Hepatocyte (in vitro differentiated cells): ENCODE results near the gene ME3. TPM values are rescaled to one million over a fixed set of nuclear protein-coding genes. Genes with fewer than 3 reads are reported as not detected.

ENCODE experiments used
- DNase-seq: peaks from one replicate; pipeline ENCODE4 v3.0.0-alpha.2; 2016; ENCODE audit warnings: low spot score
- H2AFZ ChIP-seq: fragments of 200-600 bp; sonication (generic); 2 replicates; pipeline ENCODE4 v1.6.0; 2016; ENCODE audit warnings: antibody characterized with exemption, mild to moderate bottlenecking
- H3K27ac ChIP-seq: fragments of 200-600 bp; sonication (generic); 2 replicates; pipeline ENCODE4 v1.5.1; 2016; ENCODE audit warnings: mild to moderate bottlenecking
- H3K27me3 ChIP-seq: fragments of 200-600 bp; sonication (generic); 2 replicates; pipeline ENCODE4 v1.6.1; 2016
- H3K36me3 ChIP-seq: fragments of 200-600 bp; sonication (generic); replicated peaks from 2 replicates; pipeline ENCODE4 v1.5.1; 2016; ENCODE audit warnings: low read depth; ENCODE audit not compliant: insufficient read depth
- H3K4me1 ChIP-seq: fragments of 200-600 bp; sonication (generic); 2 replicates; pipeline ENCODE4 v1.5.1; 2016; ENCODE audit warnings: mild to moderate bottlenecking, moderate library complexity; ENCODE audit not compliant: insufficient read depth
- H3K4me2 ChIP-seq: fragments of 200-600 bp; sonication (generic); 2 replicates; pipeline ENCODE4 v1.6.0; 2016
- H3K4me3 ChIP-seq: fragments of 200-600 bp; sonication (generic); 2 replicates; pipeline ENCODE4 v1.5.1; 2016; ENCODE audit warnings: mild to moderate bottlenecking
- H3K79me2 ChIP-seq: fragments of 200-600 bp; sonication (generic); 2 replicates; pipeline ENCODE4 v1.6.0; 2017; ENCODE audit warnings: mild to moderate bottlenecking
- H3K9me2 ChIP-seq: fragments of 200-600 bp; sonication (generic); replicated peaks from 2 replicates; pipeline ENCODE4 v1.6.0; 2017; ENCODE audit warnings: mild to moderate bottlenecking; ENCODE audit not compliant: insufficient read depth
- H3K9me3 ChIP-seq: fragments of 200-600 bp; sonication (generic); 2 replicates; pipeline ENCODE4 v1.5.1; 2016; ENCODE audit warnings: low read depth, mild to moderate bottlenecking
- H4K20me1 ChIP-seq: fragments of 200-600 bp; sonication (generic); 2 replicates; pipeline ENCODE4 v1.6.0; 2016; ENCODE audit warnings: mild to moderate bottlenecking; ENCODE audit not compliant: insufficient read depth, poor library complexity, severe bottlenecking
- EZH2 ChIP-seq: fragments of 200-600 bp; sonication (generic); IDR thresholded peaks from 2 replicates; pipeline ENCODE4 v1.6.1; 2016; ENCODE audit warnings: antibody characterized with exemption, mild to moderate bottlenecking, borderline replicate concordance
- EZH2phosphoT487 ChIP-seq: fragments of 200-600 bp; sonication (generic); IDR thresholded peaks from one replicate; pipeline ENCODE4 v1.6.1; 2018; ENCODE audit warnings: antibody characterized with exemption, mild to moderate bottlenecking, low read depth, moderate library complexity; ENCODE audit not compliant: unreplicated experiment, severe bottlenecking
- WGBS: methylation state at CpG from one replicate; pipeline ENCODE4 v1.1.6; 2016; ENCODE audit warnings: low lambda C conversion rate; ENCODE audit errors: missing lambda C conversion rate; 5-methylcytosine and 5-hydroxymethylcytosine counted together
- polyA plus RNA-seq: library from polyadenylated mRNA; unstranded; fragments of >200 nt; fragmentation: Nextera tagmentation; extraction: Ambion mirVana; gene quantifications from 2 replicates; pipeline ENCODE4 v1.2.1, GENCODE V29; 2016
- total RNA-seq: library from RNA; depleted of rRNA; stranded (reverse); fragments of >200 nt; gene quantifications from 2 replicates; pipeline ENCODE4 v1.2.3, GENCODE V29; 2014
- TF ChIP-seq, protein P1 (sequence below): fragments of 200-600 bp; sonication (generic); IDR thresholded peaks from 2 replicates; pipeline ENCODE4 v1.5.1; 2016; ENCODE audit warnings: antibody characterized with exemption, mild to moderate bottlenecking; ENCODE audit not compliant: poor library complexity

The ME3 gene
- total and polyA plus RNA-seq, 2 experiments from 2014 or later = 10.3 to 16.1 TPM

DNA sequence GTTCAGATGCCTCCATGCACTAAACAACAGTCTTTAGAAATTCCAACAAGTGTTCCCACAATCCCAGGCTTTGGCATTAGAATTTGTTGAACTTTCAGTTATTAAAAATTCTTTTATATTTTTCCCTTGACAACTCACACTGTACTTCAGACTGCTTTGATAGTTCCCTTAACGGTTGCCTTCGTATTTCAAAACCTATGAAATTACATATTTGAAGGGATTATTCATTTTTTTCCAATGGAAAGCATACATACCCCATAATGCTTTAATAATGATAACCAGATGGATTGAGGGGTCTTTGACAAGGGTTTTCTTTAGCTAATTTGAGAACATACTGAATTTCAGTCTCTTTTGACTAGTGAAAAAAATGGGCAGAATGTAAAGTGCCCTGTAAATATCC, 76.5 kb downstream of the ME3 start:
- Histone ChIP-seq H3K9me2 (no peaks in the 10 kb centered on the region), H3K79me2 (no peaks in the 10 kb centered on the region), H4K20me1 (no peaks in the 10 kb centered on the region), H2AFZ (no peak overlapping the region), H3K4me3 (no peak overlapping the region), H3K9me3 (no peaks in the 10 kb centered on the region), H3K4me2 (no peak overlapping the region), H3K36me3 (no peaks in the 10 kb centered on the region), H3K4me1 (peaks cover 23% of the 10 kb centered on the region), H3K27ac (no peak overlapping the region), H3K27me3 (no peaks in the 10 kb centered on the region)
- DNase-seq = no peak
- 60% methylated on average over 2 of the region's 2 CpGs for WGBS
- TF ChIP-seq, protein P1, sequence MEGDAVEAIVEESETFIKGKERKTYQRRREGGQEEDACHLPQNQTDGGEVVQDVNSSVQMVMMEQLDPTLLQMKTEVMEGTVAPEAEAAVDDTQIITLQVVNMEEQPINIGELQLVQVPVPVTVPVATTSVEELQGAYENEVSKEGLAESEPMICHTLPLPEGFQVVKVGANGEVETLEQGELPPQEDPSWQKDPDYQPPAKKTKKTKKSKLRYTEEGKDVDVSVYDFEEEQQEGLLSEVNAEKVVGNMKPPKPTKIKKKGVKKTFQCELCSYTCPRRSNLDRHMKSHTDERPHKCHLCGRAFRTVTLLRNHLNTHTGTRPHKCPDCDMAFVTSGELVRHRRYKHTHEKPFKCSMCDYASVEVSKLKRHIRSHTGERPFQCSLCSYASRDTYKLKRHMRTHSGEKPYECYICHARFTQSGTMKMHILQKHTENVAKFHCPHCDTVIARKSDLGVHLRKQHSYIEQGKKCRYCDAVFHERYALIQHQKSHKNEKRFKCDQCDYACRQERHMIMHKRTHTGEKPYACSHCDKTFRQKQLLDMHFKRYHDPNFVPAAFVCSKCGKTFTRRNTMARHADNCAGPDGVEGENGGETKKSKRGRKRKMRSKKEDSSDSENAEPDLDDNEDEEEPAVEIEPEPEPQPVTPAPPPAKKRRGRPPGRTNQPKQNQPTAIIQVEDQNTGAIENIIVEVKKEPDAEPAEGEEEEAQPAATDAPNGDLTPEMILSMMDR = no peak
- TF ChIP-seq EZH2 (no peak), EZH2phosphoT487 (no peak)

DNA sequence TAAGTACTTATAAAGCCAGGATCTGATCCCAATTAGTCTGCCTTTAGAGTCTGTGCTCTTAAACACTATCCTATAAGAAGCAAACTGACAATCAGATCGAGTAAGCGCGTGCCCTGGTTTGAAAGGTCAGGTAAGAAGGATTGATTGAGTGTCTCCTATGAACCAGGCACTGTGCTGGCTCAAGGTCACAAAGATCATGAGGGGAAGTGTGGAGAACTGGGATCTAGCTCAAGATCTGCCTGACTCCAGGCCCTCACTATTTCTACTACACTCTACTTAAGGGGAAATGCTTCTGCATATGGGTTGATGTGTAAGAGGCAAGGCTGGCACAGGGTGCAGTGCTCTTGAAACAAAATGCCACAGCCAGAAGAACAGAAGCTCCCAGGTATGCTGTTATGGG, 77.0 kb downstream of the ME3 start:
- Histone ChIP-seq H3K4me1 (peaks cover 23% of the 10 kb centered on the region), H3K4me2 (no peak overlapping the region), H3K27me3 (no peaks in the 10 kb centered on the region), H3K9me3 (no peaks in the 10 kb centered on the region), H2AFZ (no peak overlapping the region), H4K20me1 (no peaks in the 10 kb centered on the region), H3K36me3 (no peaks in the 10 kb centered on the region), H3K9me2 (no peaks in the 10 kb centered on the region), H3K4me3 (no peak overlapping the region), H3K27ac (no peak overlapping the region), H3K79me2 (no peaks in the 10 kb centered on the region)
- 70% methylated on average over 3 of the region's 3 CpGs for WGBS
- TF ChIP-seq EZH2 (no peak), EZH2phosphoT487 (no peak)
- TF ChIP-seq, protein P1 = no peak
- DNase-seq = no peak

DNA sequence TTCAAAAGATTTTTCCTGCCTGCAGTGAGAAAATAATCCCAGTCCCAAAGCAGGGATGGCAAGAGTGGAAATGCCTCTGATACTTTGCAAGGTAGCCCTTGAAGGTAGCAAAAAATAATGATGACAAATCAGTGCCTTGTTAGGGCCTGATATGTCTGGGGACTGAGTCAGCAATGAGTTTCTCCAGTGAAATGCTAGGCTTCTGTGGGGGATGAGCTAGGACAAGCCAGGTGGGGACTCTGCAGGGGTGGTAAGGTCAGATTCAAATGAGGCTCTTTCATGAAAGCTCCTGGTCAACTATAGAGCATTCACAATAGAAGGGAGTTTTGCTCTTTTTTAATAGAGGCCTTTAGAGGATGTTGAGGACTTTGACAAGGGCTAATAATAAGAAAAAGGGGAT, 77.7 kb downstream of the ME3 start:
- Histone ChIP-seq H3K9me2 (no peaks in the 10 kb centered on the region), H3K9me3 (no peaks in the 10 kb centered on the region), H3K4me1 (peaks cover 23% of the 10 kb centered on the region), H3K27me3 (no peaks in the 10 kb centered on the region), H3K27ac (peak overlapping the region; percentile 93), H3K79me2 (no peaks in the 10 kb centered on the region), H2AFZ (no peak overlapping the region), H3K36me3 (no peaks in the 10 kb centered on the region), H3K4me2 (no peak overlapping the region), H3K4me3 (no peak overlapping the region), H4K20me1 (no peaks in the 10 kb centered on the region)
- TF ChIP-seq EZH2phosphoT487 (no peak), EZH2 (no peak)
- TF ChIP-seq, protein P1 = no peak
- DNase-seq = no peak

DNA sequence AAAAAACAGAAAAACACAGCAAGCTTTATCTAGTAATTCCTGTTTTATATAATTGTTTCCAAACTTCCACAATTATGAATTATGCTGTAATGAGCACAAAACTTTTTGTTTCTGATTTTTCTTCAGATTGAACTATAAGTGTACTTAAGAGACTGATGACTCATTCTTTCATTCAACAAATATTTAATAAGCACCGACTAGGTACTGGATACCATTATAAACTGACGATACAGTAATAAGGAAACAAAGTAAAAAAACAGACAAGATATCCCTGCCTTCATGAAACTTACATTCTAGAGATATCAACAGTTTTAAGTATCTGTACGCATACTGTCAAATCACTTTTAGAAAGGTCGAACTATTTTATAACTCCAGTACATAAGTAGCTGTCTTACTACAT, 78.6 kb downstream of the ME3 start:
- H3K27ac ChIP-seq = peak overlapping the region; percentile 93
- H3K79me2 ChIP-seq = no peaks in the 10 kb centered on the region
- H3K9me3 ChIP-seq = no peaks in the 10 kb centered on the region
- no peak for DNase-seq
- TF ChIP-seq EZH2phosphoT487 = no peak
- TF ChIP-seq, protein P1 = no peak
- no peak for TF ChIP-seq EZH2
- H3K4me2 ChIP-seq = no peak overlapping the region
- H4K20me1 ChIP-seq = no peaks in the 10 kb centered on the region
- H3K4me3 ChIP-seq = no peak overlapping the region
- H3K36me3 ChIP-seq = no peaks in the 10 kb centered on the region
- H3K27me3 ChIP-seq = no peaks in the 10 kb centered on the region
- peaks cover 23% of the 10 kb centered on the region for H3K4me1 ChIP-seq
- WGBS = 77% methylated on average over 4 of the region's 4 CpGs
- H2AFZ ChIP-seq = no peak overlapping the region
- H3K9me2 ChIP-seq = no peaks in the 10 kb centered on the region
